K562 (cell line): Measurements from ENCODE around the gene DNAJB11. TPM values are rescaled to one million over a fixed set of nuclear protein-coding genes. Genes with fewer than 3 reads are reported as not detected.

Source experiments
- ATAC-seq: fragments of 200-7000 bp; cut with Tn5 transposase; 3 replicates; pipeline ENCODE4 v1.9.1; 2020; ENCODE audit warnings: moderate library complexity
- BruUV-seq: library from RNA; stranded (reverse); fragments of 400-500 nt; replicated peaks from 2 replicates; lab custom pipeline; 2021; lab: Mats Ljungman, UMichigan
- CTCF ChIA-PET: fragments of 300-600 bp; formaldehyde crosslinking; extraction: SDS; loops from one replicate; lab custom pipeline; 2021; ENCODE audit warnings: low intra/inter-chr PET ratio; lab: Yijun Ruan, JAX
- POLR2A ChIA-PET: fragments of 300-600, 350-650 bp; sonication (Branson Sonifier 250); formaldehyde crosslinking; extraction: SDS; loops from one replicate; lab custom pipeline; 2021; ENCODE audit warnings: antibody characterized with exemption, inconsistent platforms; lab: Yijun Ruan, JAX
- DNase-seq, 4 experiments: peaks; one replicate each; pipeline versions ENCODE4 v3.0.0 to v3.0.0-alpha.2; 2011 to 2018; ENCODE audit warnings: low spot score in 3 of 4, mixed read lengths in 3 of 4; ENCODE audit errors: extremely low read depth in 1 of 4
- FAIRE-seq: peaks from 2 replicates; lab custom pipeline; 2011; peaks lifted over from hg19 to GRCh38; lab: Jason Lieb, UNC
- H2AFZ ChIP-seq: 2 replicates; pipeline ENCODE4 v1.6.0; 2011; ENCODE audit warnings: low read depth, low read length, control low read depth, inconsistent platforms
- H3K27ac ChIP-seq: fragments of 200-600 bp; 3 replicates; pipeline ENCODE4 v1.8.0; 2011; ENCODE audit warnings: low read depth, mild to moderate bottlenecking, control low read depth, inconsistent platforms, low read length, moderate library complexity, mixed read lengths; ENCODE audit errors: extremely low read depth
- H3K27me3 ChIP-seq, 2 experiments: fragments of 300-600 bp in 1 of 2; 2 replicates in 1 of 2; 3 replicates in 1 of 2; pipeline versions ENCODE4 v1.6.0 to v1.8.0; 2011; ENCODE audit warnings: inconsistent platforms in 2 of 2, low read length in 2 of 2, mild to moderate bottlenecking in 1 of 2, mixed read lengths in 1 of 2, moderate library complexity in 1 of 2; ENCODE audit not compliant: control insufficient read depth in 2 of 2, insufficient read depth in 2 of 2
- H3K36me3 ChIP-seq: fragments of 300-600 bp; 3 replicates; pipeline ENCODE4 v1.8.0; 2011; ENCODE audit warnings: mild to moderate bottlenecking, low read length, inconsistent platforms; ENCODE audit not compliant: control insufficient read depth, insufficient read depth
- H3K4me1 ChIP-seq, 2 experiments: fragments of 200-600 bp in 1 of 2; replicated peaks in 1 of 2; 2 replicates in 1 of 2; 3 replicates in 1 of 2; pipeline versions ENCODE4 v1.5.1 to v1.8.0; 2011; ENCODE audit warnings: inconsistent platforms in 2 of 2, low read length in 2 of 2, mild to moderate bottlenecking in 1 of 2, mixed read lengths in 1 of 2, moderate library complexity in 1 of 2; ENCODE audit not compliant: control insufficient read depth in 2 of 2, insufficient read depth in 2 of 2
- H3K4me2 ChIP-seq: 2 replicates; pipeline ENCODE4 v1.6.1; 2011; ENCODE audit warnings: low read length, control low read depth, inconsistent platforms, mixed read lengths; ENCODE audit not compliant: insufficient read depth
- H3K4me3 ChIP-seq: fragments of 200-600 bp; sonication (generic), shearing (Covaris generic); 2 replicates; pipeline ENCODE4 v1.5.1; 2016; ENCODE audit warnings: control low read depth, inconsistent platforms
- H3K79me2 ChIP-seq: fragments of 200-600 bp; 3 replicates; pipeline ENCODE4 v1.8.0; 2011; ENCODE audit warnings: low read length, inconsistent platforms; ENCODE audit not compliant: control insufficient read depth, insufficient read depth
- H3K9ac ChIP-seq, 2 experiments: 2 replicates each; pipeline versions ENCODE4 v1.6.0 to v1.6.1; 2011; ENCODE audit warnings: low read depth in 2 of 2, low read length in 2 of 2, control low read depth in 1 of 2, inconsistent platforms in 1 of 2, mild to moderate bottlenecking in 1 of 2, mixed read lengths in 1 of 2; ENCODE audit not compliant: insufficient read depth in 1 of 2
- H3K9me1 ChIP-seq: one replicate; pipeline ENCODE4 v1.6.0; 2011; ENCODE audit warnings: inconsistent platforms, mild to moderate bottlenecking, low read length, moderate library complexity; ENCODE audit not compliant: control insufficient read depth, insufficient read depth
- H3K9me3 ChIP-seq: replicated peaks from 2 replicates; pipeline ENCODE4 v1.5.1; 2011; ENCODE audit warnings: low read depth, low read length, inconsistent platforms; ENCODE audit not compliant: control insufficient read depth, insufficient read depth
- H4K20me1 ChIP-seq: replicated peaks from 2 replicates; pipeline ENCODE4 v1.6.1; 2011; ENCODE audit warnings: low read length, inconsistent platforms, mixed read lengths; ENCODE audit not compliant: control insufficient read depth, insufficient read depth
- ATF1 ChIP-seq, 2 experiments: fragments of 450-650 bp in 1 of 2; IDR thresholded peaks; 2 replicates each; pipeline ENCODE4 v1.6.1; 2016; ENCODE audit warnings: missing compliant biosample characterization in 1 of 2, missing genetic modification characterization in 1 of 2
- ELF4 ChIP-seq: fragments of 450-650 bp; formaldehyde crosslinking; IDR thresholded peaks from 2 replicates; pipeline ENCODE4 v1.4.0; 2022; ENCODE audit warnings: missing genetic modification characterization
- ETV6 ChIP-seq, 3 experiments: fragments of 150-350 bp in 1 of 3; sonication (generic) in 1 of 3; formaldehyde crosslinking in 1 of 3; IDR thresholded peaks; 2 replicates each; pipeline versions ENCODE4 v1.6.1 to v1.8.0; 2014 to 2022; ENCODE audit warnings: borderline replicate concordance in 2 of 3, low read depth in 2 of 3, antibody characterized with exemption in 1 of 3, low read length in 1 of 3, mild to moderate bottlenecking in 1 of 3, missing genetic modification reagents in 1 of 3
- FOSL1 ChIP-seq: fragments of 200-800 bp; sonication (Bioruptor generic); conservative IDR thresholded peaks from 2 replicates; pipeline ENCODE4 v1.6.1; 2016; ENCODE audit warnings: missing genetic modification characterization, missing compliant biosample characterization
- FOXK2 ChIP-seq, 2 experiments: fragments of 450-650 bp; IDR thresholded peaks in 1 of 2; conservative IDR thresholded peaks in 1 of 2; 2 replicates each; pipeline ENCODE4 v1.6.1; 2016; ENCODE audit warnings: low read depth in 2 of 2, mild to moderate bottlenecking in 1 of 2
- HEY1 ChIP-seq: fragments of 250-450 bp; sonication (Bioruptor Pico); IDR thresholded peaks from 2 replicates; pipeline ENCODE4 v1.5.0; 2020; ENCODE audit warnings: mild to moderate bottlenecking, moderate library complexity, borderline replicate concordance
- KDM5B ChIP-seq: fragments of 200-600 bp; sonication (generic); IDR thresholded peaks from 2 replicates; pipeline ENCODE4 v1.6.1; 2012; ENCODE audit warnings: low read depth, mild to moderate bottlenecking, moderate library complexity, low read length, control low read depth, inconsistent platforms; ENCODE audit not compliant: insufficient replicate concordance
- NCOA2 ChIP-seq, 2 experiments: fragments of 450-650 bp; IDR thresholded peaks; 2 replicates each; pipeline ENCODE4 v1.6.1; 2018; ENCODE audit warnings: mild to moderate bottlenecking in 2 of 2, moderate library complexity in 1 of 2; ENCODE audit not compliant: partially characterized antibody in 2 of 2
- NR2C1 ChIP-seq, 2 experiments: fragments of 450-650 bp; IDR thresholded peaks; 2 replicates each; pipeline ENCODE4 v1.6.1; 2017; ENCODE audit warnings: mild to moderate bottlenecking in 2 of 2, antibody characterized with exemption in 1 of 2, inconsistent platforms in 1 of 2, missing compliant biosample characterization in 1 of 2, missing genetic modification characterization in 1 of 2
- PCBP2 ChIP-seq: fragments of 200-400 bp; formaldehyde crosslinking; IDR thresholded peaks from 2 replicates; pipeline ENCODE4 v1.6.1; 2018; ENCODE audit warnings: low read length, low read depth, mild to moderate bottlenecking, moderate library complexity; ENCODE audit not compliant: poor library complexity, severe bottlenecking
- POLR2AphosphoS5 ChIP-seq: IDR thresholded peaks from 2 replicates; pipeline ENCODE4 v1.6.1; 2011; ENCODE audit warnings: mild to moderate bottlenecking, low read depth, low read length, moderate library complexity; ENCODE audit not compliant: control insufficient read depth, insufficient read depth
- PTRF ChIP-seq: fragments of 450-650 bp; IDR thresholded peaks from 2 replicates; pipeline ENCODE4 v1.6.1; 2016; ENCODE audit warnings: mild to moderate bottlenecking, missing genetic modification characterization, missing compliant biosample characterization
- RB1 ChIP-seq: fragments of 450-650 bp; IDR thresholded peaks from 2 replicates; pipeline ENCODE4 v1.6.1; 2017; ENCODE audit warnings: low read depth, mild to moderate bottlenecking
- RBM14 ChIP-seq: fragments of 200-400 bp; formaldehyde crosslinking; IDR thresholded peaks from 2 replicates; pipeline ENCODE4 v1.6.1; 2018; ENCODE audit warnings: low read depth, mild to moderate bottlenecking, low read length, moderate library complexity, borderline replicate concordance; ENCODE audit not compliant: insufficient read depth
- RCOR1 ChIP-seq, 2 experiments: IDR thresholded peaks; 2 replicates each; pipeline ENCODE4 v1.6.1; 2012; ENCODE audit warnings: low read depth in 2 of 2, low read length in 2 of 2, borderline replicate concordance in 1 of 2, improper control_type of control experiment in 1 of 2
- SAFB2 ChIP-seq: fragments of 200-400 bp; formaldehyde crosslinking; IDR thresholded peaks from 2 replicates; pipeline ENCODE4 v1.6.1; 2018; ENCODE audit warnings: borderline replicate concordance, low read length, low read depth, moderate library complexity; ENCODE audit not compliant: severe bottlenecking
- SRF ChIP-seq, 2 experiments: fragments of 250-450, 450-650 bp in 1 of 2; sonication (Bioruptor Pico) in 1 of 2; sonication (generic) in 1 of 2; formaldehyde crosslinking; IDR thresholded peaks; 2 replicates each; pipeline versions ENCODE4 v1.5.0 to v1.5.1; 2020 to 2022; ENCODE audit warnings: mild to moderate bottlenecking in 1 of 2, missing genetic modification reagents in 1 of 2
- TGIF2 ChIP-seq: sonication (generic); formaldehyde crosslinking; IDR thresholded peaks from 2 replicates; pipeline ENCODE4 v1.8.1; 2022; ENCODE audit warnings: mild to moderate bottlenecking, missing genetic modification reagents, moderate library complexity
- ZBTB1 ChIP-seq: sonication (generic); formaldehyde crosslinking; IDR thresholded peaks from 2 replicates; pipeline ENCODE4 v1.8.1; 2023; ENCODE audit warnings: missing genetic modification reagents, low read depth, mild to moderate bottlenecking, borderline replicate concordance
- ZNF184 ChIP-seq: sonication (generic); formaldehyde crosslinking; IDR thresholded peaks from 2 replicates; pipeline ENCODE4 v1.5.0; 2020; ENCODE audit warnings: missing genetic modification reagents
- WGBS: fragments of 100-300 bp; shearing (Covaris generic); methylation state at CpG from one replicate; pipeline ENCODE4 v1.1.6; 2016; ENCODE audit warnings: low coverage, mixed read lengths; ENCODE audit not compliant: insufficient coverage; ENCODE audit errors: missing lambda C conversion rate; 5-methylcytosine and 5-hydroxymethylcytosine counted together
- in situ Hi-C: fragments of 300-500 bp; cut with MboI; formaldehyde crosslinking; loops from 4 replicates; pipeline ENCODE4 v1.15.0; 2018; ENCODE audit warnings: inconsistent platforms, mixed read lengths
- intact Hi-C: fragments of 100-400 bp; cut with micrococcal nuclease; formaldehyde crosslinking; loops from 2 replicates; pipeline ENCODE4 v1.14.2; 2022
- polyA plus RNA-seq, 8 experiments: library from polyadenylated mRNA; depleted of rRNA in 4 of 8; stranded (reverse) in 5 of 8; unstranded in 3 of 8; fragments of >200 nt; fragmentation: Nextera tagmentation in 2 of 8; fragmentation: Illumina TruSeq in 1 of 8; extraction: Ambion mirVana in 2 of 8; extraction: Trizol in 1 of 8; gene quantifications; 2 replicates each; pipeline versions ENCODE4 v1.2.1 to v1.2.3, GENCODE V29; 2011 to 2014; ENCODE audit warnings: inconsistent platforms in 1 of 8, missing spikeins in 1 of 8
- total RNA-seq, 7 experiments: library from RNA; depleted of rRNA in 6 of 7; stranded (reverse); fragments of >200 nt in 6 of 7; fragmentation: Illumina TruSeq in 2 of 7; extraction: Trizol in 2 of 7; gene quantifications; 2 replicates each; pipeline versions ENCODE4 v1.2.1 to v1.2.3, GENCODE V29; 2011 to 2021; ENCODE audit warnings: low replicate concordance in 1 of 7

DNAJB11 gene
- total and polyA plus RNA-seq, 9 of the 15 experiments (the other 6 are each of a cell fraction or from before 2014, with no cell fraction given), result 14.8 to 74.7 (median 63.8) TPM

DNA sequence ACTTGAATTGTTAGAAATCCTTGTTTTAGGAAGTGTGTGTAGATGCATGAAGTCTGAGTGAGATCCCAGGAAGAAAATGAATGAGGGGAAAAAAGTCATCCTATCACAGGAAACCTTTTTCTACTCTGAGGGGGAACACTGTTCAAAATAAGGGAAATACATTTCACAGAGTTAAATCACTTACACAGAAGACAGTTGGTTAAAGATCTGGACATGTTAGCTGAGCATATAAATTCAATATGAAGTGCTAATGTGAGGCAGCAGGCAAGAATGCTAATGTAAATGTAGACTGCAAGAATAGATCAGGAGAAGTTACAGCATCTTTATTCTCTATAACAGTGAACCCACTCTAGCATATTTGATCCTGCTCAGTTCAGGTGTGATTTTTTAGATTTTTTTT lies 5.9 kb upstream of the DNAJB11 start:
- intact Hi-C loops, result no loop called here
- POLR2A ChIA-PET, result interaction anchor here (1.0 kb wide), 1 partner anchor 13 kb away, joined by 3 read pairs; no protein-coding TSS in a partner anchor

DNA sequence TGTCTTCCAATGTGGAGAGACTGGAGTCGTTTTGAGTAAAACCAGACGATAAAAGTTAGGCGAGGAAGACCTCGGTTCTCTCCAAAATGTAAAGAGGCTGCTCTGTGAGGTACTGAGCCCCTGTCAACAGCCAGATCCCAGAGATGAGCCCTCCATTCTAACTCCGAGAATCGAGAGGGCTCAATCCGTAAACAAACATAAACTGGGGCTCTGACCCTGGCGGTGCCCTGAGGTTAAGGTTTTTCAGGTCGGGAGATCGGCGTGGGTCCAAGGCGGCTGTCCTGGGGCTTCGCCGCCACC lies 3.8 kb upstream of the DNAJB11 start:
- Histone ChIP-seq H3K79me2 (peaks cover 68% of the 10 kb centered on the region), H3K27me3 (no peaks in the 10 kb centered on the region), H3K36me3 (peaks cover 27% of the 10 kb centered on the region; the same call in 1 of the 3 replicates), H3K4me2 (peak overlapping the region; percentile 96), H3K9me1 (no peaks in the 10 kb centered on the region), H4K20me1 (no peaks in the 10 kb centered on the region), H3K4me1 (peaks cover 3 to 11% of the 10 kb centered on the region in 2 experiments; a peak in 4 of 5 replicates), H2AFZ (peak overlapping the region; percentile 87), H3K4me3 (peak overlapping the region; percentile 73), H3K27ac (peak overlapping the region; percentile 90), H3K9me3 (no peaks in the 10 kb centered on the region), H3K9ac (peak overlapping the region; percentile 90 to 99)
- POLR2A ChIA-PET, result interaction anchor here (0.6 to 5.7 kb wide), 5 partner anchors 9 to 217 kb away, joined by 3 to 64 read pairs (median 4); partner anchors contain the start of gene EIF4A2
- ATAC-seq (no peak; the same call in 2 of the 3 replicates), FAIRE-seq (peak; percentile 6), DNase-seq (no peak)
- intact Hi-C loops, result no loop called here
- CTCF ChIA-PET, result no interaction called here
- no TSS peak for BruUV-seq
- in situ Hi-C loops, result no loop called here
- WGBS, result 0% methylated on average over 14 of the region's 14 CpGs
- TF ChIP-seq ZNF184 (no peak), FOXK2 (conservative IDR thresholded peaks at IDR 0.05 in 1 of 2, IDR thresholded peaks at IDR 0.05 in 1 of 2; ENCODE audit: low read depth in 2 of 2) (0 out of 4 replicates have a peak, but pooled peaks of 1 of the 2 experiments have one; percentile 14), PCBP2 (no peak), TGIF2 (CRISPR knock-in tag) (0 out of 2 replicates have a peak, but pooled peaks have one; percentile 64), NR2C1 (IDR thresholded peaks at IDR 0.05) (no peak), NR2C1 (tag; IDR thresholded peaks at IDR 0.05) (no peak; the same call in 1 of the 2 replicates), FOSL1 (tag) (0 out of 2 replicates have a peak, but pooled peaks have one; percentile 11), SRF (CRISPR knock-in tag; IDR thresholded peaks at IDR 0.05) (peak in 1 of 2 experiments; percentile 39; a peak in 1 of 4 replicates), ETV6 (IDR thresholded peaks at IDR 0.05; ENCODE audit: borderline replicate concordance in 1 of 2, low read depth in 2 of 2, low read length in 1 of 2) (no peak), ETV6 (CRISPR knock-in tag; IDR thresholded peaks at IDR 0.05; ENCODE audit: borderline replicate concordance) (0 out of 2 replicates have a peak, but pooled peaks have one; percentile 73), ZBTB1 (CRISPR knock-in tag) (0 out of 2 replicates have a peak, but pooled peaks have one; percentile 33), POLR2AphosphoS5 (no peak)

More for the DNA sequence above, 5.9 kb upstream of the DNAJB11 start:
- no peak for FAIRE-seq
- no peaks in the 10 kb centered on the region for H4K20me1 ChIP-seq
- no peak overlapping the region for H3K27ac ChIP-seq
- no peak for ATAC-seq
- no peak overlapping the region for H2AFZ ChIP-seq
- in situ Hi-C loops, result no loop called here
- no peak for DNase-seq
- H3K79me2 ChIP-seq, result peaks cover 52% of the 10 kb centered on the region
- H3K9me1 ChIP-seq, result no peaks in the 10 kb centered on the region
- TF ChIP-seq ATF1 (CRISPR knock-in tag; IDR thresholded peaks at IDR 0.05), result no peak
- TF ChIP-seq ATF1 (tag; IDR thresholded peaks at IDR 0.05), result no peak
- no peak for TF ChIP-seq SAFB2
- no peak for TF ChIP-seq HEY1 (CRISPR knock-in tag)
- TF ChIP-seq ELF4, result no peak
- TF ChIP-seq RB1, result no peak
- TF ChIP-seq RCOR1 (IDR thresholded peaks at IDR 0.05; ENCODE audit: borderline replicate concordance in 1 of 2, low read depth in 2 of 2, low read length in 2 of 2), result no peak
- no peak for TF ChIP-seq KDM5B
- TF ChIP-seq NCOA2 (IDR thresholded peaks at IDR 0.05; ENCODE audit: partially characterized antibody in 2 of 2), result no peak
- no peak for TF ChIP-seq RBM14
- TF ChIP-seq PTRF (tag), result no peak
- TF ChIP-seq FOSL1 (tag), result no peak
- H3K36me3 ChIP-seq, result peaks cover 39% of the 10 kb centered on the region; the same call in 1 of the 3 replicates
- no peak overlapping the region for H3K9ac ChIP-seq
- BruUV-seq, result no TSS peak
- CTCF ChIA-PET, result interaction anchor here (0.6 kb wide), 1 partner anchor 9 kb away, joined by 3 read pairs; no protein-coding TSS in a partner anchor
- no peak overlapping the region for H3K4me3 ChIP-seq
- H3K27me3 ChIP-seq, result no peaks in the 10 kb centered on the region
- H3K9me3 ChIP-seq, result no peaks in the 10 kb centered on the region
- no peak overlapping the region for H3K4me2 ChIP-seq
- H3K4me1 ChIP-seq, result peaks cover 3 to 11% of the 10 kb centered on the region in 2 experiments; a peak in 4 of 5 replicates
